OCI-LY1 (cell line): ENCODE measurements around the gene CDC14B.

Source experiments
- H2AFZ ChIP-seq: fragments of 200-600 bp; sonication (generic), shearing (Covaris generic); 2 replicates; pipeline ENCODE4 v1.6.0; 2014; ENCODE audit warnings: antibody characterized with exemption, mild to moderate bottlenecking, low read length
- H3F3A ChIP-seq: fragments of 200-600 bp; sonication (generic), shearing (Covaris generic); 2 replicates; pipeline ENCODE4 v1.6.0; 2014; ENCODE audit warnings: mild to moderate bottlenecking, antibody characterized with exemption, low read length, moderate library complexity; ENCODE audit not compliant: insufficient read depth
- H3K27ac ChIP-seq: fragments of 200-600 bp; sonication (generic); 2 replicates; pipeline ENCODE4 v1.5.1; 2014; ENCODE audit warnings: low read length, mixed run types, mild to moderate bottlenecking, low read depth; ENCODE audit not compliant: poor library complexity, severe bottlenecking
- H3K27me3 ChIP-seq: fragments of 200-600 bp; sonication (generic); 2 replicates; pipeline ENCODE4 v1.6.0; 2014; ENCODE audit warnings: antibody characterized with exemption, mild to moderate bottlenecking, low read length, moderate library complexity; ENCODE audit not compliant: insufficient read depth
- H3K36me3 ChIP-seq: fragments of 200-600 bp; sonication (generic); 2 replicates; pipeline ENCODE4 v1.6.1; 2014; ENCODE audit warnings: mild to moderate bottlenecking, antibody characterized with exemption, low read length, moderate library complexity, mixed read lengths; ENCODE audit not compliant: insufficient read depth
- H3K4me1 ChIP-seq: fragments of 200-600 bp; sonication (generic); 2 replicates; pipeline ENCODE4 v1.5.1; 2014; ENCODE audit warnings: mild to moderate bottlenecking, low read length, moderate library complexity; ENCODE audit not compliant: insufficient read depth, severe bottlenecking
- H3K4me2 ChIP-seq: fragments of 200-600 bp; sonication (generic), shearing (Covaris generic); 2 replicates; pipeline ENCODE4 v1.6.1; 2014; ENCODE audit warnings: low read length
- H3K4me3 ChIP-seq: fragments of 200-600 bp; sonication (generic); 2 replicates; pipeline ENCODE4 v1.5.1; 2014; ENCODE audit warnings: low read length, low read depth, mild to moderate bottlenecking, mixed read lengths; ENCODE audit not compliant: poor library complexity, severe bottlenecking
- H3K79me2 ChIP-seq: fragments of 200-600 bp; shearing (Covaris generic); 2 replicates; pipeline ENCODE4 v1.6.1; 2016; ENCODE audit warnings: mixed run types, low read length, mixed read lengths; ENCODE audit not compliant: insufficient read depth
- H3K9ac ChIP-seq: fragments of 200-600 bp; sonication (generic), shearing (Covaris generic); 2 replicates; pipeline ENCODE4 v1.6.1; 2014; ENCODE audit warnings: mild to moderate bottlenecking, low read length, mixed read lengths
- H3K9me2 ChIP-seq: fragments of 200-600 bp; sonication (generic), shearing (Covaris generic); 2 replicates; pipeline ENCODE4 v1.6.1; 2014; ENCODE audit warnings: low read depth, mild to moderate bottlenecking, low read length, mixed read lengths
- H3K9me3 ChIP-seq: fragments of 200-600 bp; shearing (Covaris generic); 2 replicates; pipeline ENCODE4 v1.6.1; 2014; ENCODE audit warnings: low read length, mixed read lengths
- H4K20me1 ChIP-seq: fragments of 200-600 bp; sonication (generic), shearing (Covaris generic); 2 replicates; pipeline ENCODE4 v1.6.0; 2016; ENCODE audit warnings: mild to moderate bottlenecking, low read length; ENCODE audit not compliant: insufficient read depth
- EZH2 ChIP-seq: fragments of 200-600 bp; sonication (generic), shearing (Covaris generic); IDR thresholded peaks from 2 replicates; pipeline ENCODE4 v1.8.0; 2017; ENCODE audit warnings: borderline replicate concordance, mixed run types, mild to moderate bottlenecking, antibody characterized with exemption, low read length, moderate library complexity, mixed read lengths
- TF ChIP-seq, protein P1 (sequence below): fragments of 200-600 bp; sonication (generic), shearing (Covaris generic); IDR thresholded peaks from 2 replicates; pipeline ENCODE4 v1.5.1; 2017; ENCODE audit warnings: mild to moderate bottlenecking, antibody characterized with exemption, low read length, moderate library complexity, mixed read lengths

CDC14B gene

DNA sequence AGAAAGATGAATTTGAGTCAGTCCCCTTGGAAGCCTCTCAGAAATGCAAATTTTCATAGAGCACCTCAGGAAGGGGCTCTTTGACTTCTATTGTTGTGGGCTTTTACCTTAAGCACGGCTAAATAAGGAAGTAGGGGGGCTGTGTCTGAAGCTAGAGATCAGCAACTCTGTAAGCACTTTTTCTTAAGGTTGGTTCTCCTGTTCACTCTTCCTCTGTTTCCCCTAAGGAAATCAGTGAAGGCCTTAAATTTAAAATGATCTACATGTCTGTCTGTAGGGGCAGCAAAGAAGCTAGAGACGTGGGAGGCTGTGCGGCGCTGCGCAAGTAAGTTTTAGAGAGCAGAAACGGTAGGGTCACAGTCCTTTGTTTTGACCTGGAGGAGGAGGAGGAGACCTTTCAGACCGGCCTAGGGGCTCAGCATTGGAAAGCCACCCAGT is 1.2 kb upstream of the CDC14B start:
- Histone ChIP-seq H3K9me2 (no peaks in the 10 kb centered on the region), H3K4me3 (no peak overlapping the region), H3K79me2 (no peaks in the 10 kb centered on the region), H3K9ac (no peak overlapping the region), H3K27ac (no peak overlapping the region), H2AFZ (no peak overlapping the region), H3K36me3 (no peaks in the 10 kb centered on the region), H3K27me3 (no peaks in the 10 kb centered on the region), H3F3A (no peaks in the 10 kb centered on the region), H4K20me1 (no peaks in the 10 kb centered on the region), H3K9me3 (no peaks in the 10 kb centered on the region), H3K4me2 (no peak overlapping the region), H3K4me1 (no peaks in the 10 kb centered on the region)
- TF ChIP-seq EZH2 = no peak
- TF ChIP-seq, protein P1, sequence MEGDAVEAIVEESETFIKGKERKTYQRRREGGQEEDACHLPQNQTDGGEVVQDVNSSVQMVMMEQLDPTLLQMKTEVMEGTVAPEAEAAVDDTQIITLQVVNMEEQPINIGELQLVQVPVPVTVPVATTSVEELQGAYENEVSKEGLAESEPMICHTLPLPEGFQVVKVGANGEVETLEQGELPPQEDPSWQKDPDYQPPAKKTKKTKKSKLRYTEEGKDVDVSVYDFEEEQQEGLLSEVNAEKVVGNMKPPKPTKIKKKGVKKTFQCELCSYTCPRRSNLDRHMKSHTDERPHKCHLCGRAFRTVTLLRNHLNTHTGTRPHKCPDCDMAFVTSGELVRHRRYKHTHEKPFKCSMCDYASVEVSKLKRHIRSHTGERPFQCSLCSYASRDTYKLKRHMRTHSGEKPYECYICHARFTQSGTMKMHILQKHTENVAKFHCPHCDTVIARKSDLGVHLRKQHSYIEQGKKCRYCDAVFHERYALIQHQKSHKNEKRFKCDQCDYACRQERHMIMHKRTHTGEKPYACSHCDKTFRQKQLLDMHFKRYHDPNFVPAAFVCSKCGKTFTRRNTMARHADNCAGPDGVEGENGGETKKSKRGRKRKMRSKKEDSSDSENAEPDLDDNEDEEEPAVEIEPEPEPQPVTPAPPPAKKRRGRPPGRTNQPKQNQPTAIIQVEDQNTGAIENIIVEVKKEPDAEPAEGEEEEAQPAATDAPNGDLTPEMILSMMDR = no peak

DNA sequence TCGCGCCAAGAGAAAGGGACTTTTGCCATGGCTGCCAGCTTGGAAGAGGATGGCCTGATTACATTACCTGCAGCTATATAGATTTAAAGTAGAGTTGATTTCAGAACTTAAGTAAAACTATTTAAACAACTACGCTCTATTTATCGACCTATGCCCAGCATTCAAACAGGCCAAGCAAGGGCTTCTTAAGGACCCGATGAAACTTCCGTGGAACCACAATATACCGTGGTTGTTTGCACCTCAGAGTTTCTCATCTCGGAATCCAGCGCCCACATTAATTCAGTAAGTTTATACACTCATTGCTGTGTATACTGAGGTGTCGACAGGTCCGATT is 505 bp upstream of the CDC14B start:
- Histone ChIP-seq H3K36me3 (no peaks in the 10 kb centered on the region), H3K4me3 (no peak overlapping the region), H3K9ac (no peak overlapping the region), H3K79me2 (no peaks in the 10 kb centered on the region), H2AFZ (no peak overlapping the region), H3K27me3 (no peaks in the 10 kb centered on the region), H3K4me1 (no peaks in the 10 kb centered on the region), H3K27ac (no peak overlapping the region), H3K4me2 (no peak overlapping the region), H3F3A (no peaks in the 10 kb centered on the region), H3K9me2 (no peaks in the 10 kb centered on the region), H3K9me3 (no peaks in the 10 kb centered on the region), H4K20me1 (no peaks in the 10 kb centered on the region)
- TF ChIP-seq, protein P1 = no peak
- TF ChIP-seq EZH2 = no peak

DNA sequence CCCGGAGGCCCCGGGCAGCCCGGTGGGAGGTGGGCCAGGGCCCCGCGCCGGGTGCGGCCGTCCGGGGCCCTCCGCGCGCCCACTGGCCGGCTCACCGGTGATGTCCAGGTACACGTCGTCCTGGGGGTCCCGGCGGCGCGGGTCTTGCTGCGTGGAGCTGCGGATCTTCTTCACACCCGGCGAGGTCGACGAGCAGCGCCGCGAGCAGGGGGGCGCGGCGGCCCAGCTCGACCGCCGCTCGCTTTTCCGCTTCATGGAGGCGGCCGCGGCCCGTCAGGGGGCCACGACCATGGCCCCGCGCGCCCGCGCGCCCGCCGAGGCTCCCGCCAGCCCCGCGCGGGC is 548 bp downstream of the CDC14B start:
- Histone ChIP-seq H3K4me3 (no peak overlapping the region), H3K9ac (no peak overlapping the region), H3K4me1 (no peaks in the 10 kb centered on the region), H3K27me3 (no peaks in the 10 kb centered on the region), H4K20me1 (no peaks in the 10 kb centered on the region), H3F3A (no peaks in the 10 kb centered on the region), H3K4me2 (no peak overlapping the region), H3K27ac (no peak overlapping the region), H2AFZ (no peak overlapping the region), H3K79me2 (no peaks in the 10 kb centered on the region), H3K36me3 (no peaks in the 10 kb centered on the region), H3K9me2 (no peaks in the 10 kb centered on the region), H3K9me3 (no peaks in the 10 kb centered on the region)
- TF ChIP-seq, protein P1 = no peak
- no peak for TF ChIP-seq EZH2
